Mesenteric fat pad (tissue), 1 donor: Measurements from ENCODE around the gene CTSC. TPM values are rescaled to one million over a fixed set of nuclear protein-coding genes. Genes with fewer than 3 reads are reported as not detected.
"Not testable (repeated sequence)": the region's sequence is repeated elsewhere in the genome, so short reads cannot be mapped to it uniquely, and the experiment has no call there.

Experiments
- DNase-seq: peaks from one replicate; pipeline ENCODE4 v3.0.0-alpha.2; 2020; ENCODE audit warnings: low spot score
- total RNA-seq: library from RNA; stranded (reverse); fragmentation: NEBNext Ultra II Directional; extraction: Animal tissue kit (Norgen Biotek cat#: 25700); gene quantifications from one replicate; pipeline ENCODE4 v1.2.1, GENCODE V29; 2021
- donor health status: DM: yes; HTN: yes; CAD: no.

Gene CTSC
- total RNA-seq, 1 donor from 2014 or later = 265 TPM

DNA sequence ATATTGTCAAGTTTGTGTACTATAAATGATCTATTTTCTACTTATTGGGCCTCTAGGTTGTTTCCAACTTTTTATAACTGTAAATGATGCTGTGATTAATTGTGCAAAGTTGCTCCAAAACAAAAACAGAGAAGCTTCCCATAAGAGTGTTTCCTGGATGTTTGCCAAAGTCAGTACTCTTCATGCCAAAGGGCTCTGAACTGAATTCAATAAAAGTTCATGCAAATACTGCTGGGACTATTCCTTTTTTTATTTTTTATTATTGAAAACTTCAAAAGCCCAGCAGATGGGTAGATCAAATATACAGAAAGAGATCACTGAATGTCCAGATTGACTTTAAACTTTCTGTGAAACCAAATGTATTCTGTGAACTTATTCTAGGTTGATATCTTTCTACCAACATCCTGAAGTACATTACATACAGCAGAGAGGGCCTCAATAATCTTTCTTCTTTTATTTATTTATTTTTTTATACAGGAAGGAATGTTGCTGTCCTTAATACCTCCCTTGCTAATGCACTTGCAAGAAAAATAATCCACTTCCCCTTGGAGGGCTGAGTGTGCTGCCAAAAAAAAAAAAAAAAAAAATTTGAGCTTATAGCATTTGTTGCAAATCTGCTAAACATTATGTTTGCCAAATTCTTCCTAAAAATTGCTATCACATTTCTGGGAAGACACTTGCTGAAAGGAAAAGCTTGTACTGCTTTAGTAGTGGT, 53.0 kb downstream of the CTSC start:
- DNase-seq = no peak

DNA sequence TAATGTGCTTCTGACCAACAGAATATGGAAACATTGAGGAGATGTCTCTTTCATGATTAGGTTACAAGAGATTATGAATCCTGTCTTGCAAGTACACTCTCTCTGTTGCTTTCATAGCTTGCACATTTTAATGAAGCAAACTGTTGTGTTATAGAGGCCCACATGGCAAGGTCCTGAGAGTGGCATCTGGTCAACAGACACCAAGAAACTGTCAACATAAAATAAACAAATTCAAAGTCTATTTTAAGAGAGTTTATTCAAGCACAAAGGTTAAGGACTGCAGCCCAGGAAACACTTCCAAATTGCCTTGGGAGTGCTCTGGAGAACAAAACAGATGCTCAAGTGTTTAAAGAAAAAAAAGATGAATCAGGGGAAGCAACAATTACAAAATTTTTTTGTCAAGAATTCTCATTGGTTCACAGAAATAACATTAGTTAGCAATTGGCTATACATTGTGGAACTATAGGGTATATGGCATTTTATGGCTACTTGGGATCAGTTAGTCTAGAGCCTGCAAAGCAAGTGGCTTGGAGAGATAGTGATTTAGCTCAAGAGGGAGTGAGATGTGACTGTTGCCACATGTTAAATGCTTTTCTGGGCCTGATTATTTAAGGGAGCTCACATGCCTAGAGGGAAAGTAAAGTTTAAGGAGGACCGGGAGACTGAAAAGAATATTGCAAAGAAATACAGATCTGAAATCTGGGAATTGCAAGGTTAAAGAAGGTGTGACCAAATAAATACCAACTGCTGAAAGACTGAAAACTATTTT, 54.6 kb downstream of the CTSC start:
- DNase-seq = no peak

GRCh38 chr11:88281317-88281712, 56.2 kb downstream of the CTSC start:
- DNase-seq = no peak

GRCh38 chr11:88280673-88281316, 56.7 kb downstream of the CTSC start:
- DNase-seq = no peak

GRCh38 chr11:88277349-88277915, 60.1 kb downstream of the CTSC start:
- DNase-seq = no peak

DNA sequence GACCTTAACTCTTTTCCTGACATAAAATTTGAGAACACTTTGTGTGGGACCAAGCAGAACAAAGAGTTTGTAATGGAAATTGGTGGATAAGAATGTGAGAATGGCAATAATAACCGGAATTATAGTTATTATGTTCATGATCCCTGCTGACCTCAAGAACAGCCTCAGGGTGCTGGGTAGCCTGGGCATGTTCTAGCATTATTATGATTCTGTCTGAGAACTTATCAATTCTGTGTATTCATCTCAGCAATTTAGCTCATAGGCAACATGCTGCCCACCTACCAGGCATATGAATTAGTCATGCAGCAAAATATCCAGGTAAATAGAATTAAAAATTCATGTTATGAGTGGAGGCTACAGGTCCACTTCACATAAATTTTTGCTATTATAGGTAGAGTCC, 61.9 kb downstream of the CTSC start:
- DNase-seq = no peak

DNA sequence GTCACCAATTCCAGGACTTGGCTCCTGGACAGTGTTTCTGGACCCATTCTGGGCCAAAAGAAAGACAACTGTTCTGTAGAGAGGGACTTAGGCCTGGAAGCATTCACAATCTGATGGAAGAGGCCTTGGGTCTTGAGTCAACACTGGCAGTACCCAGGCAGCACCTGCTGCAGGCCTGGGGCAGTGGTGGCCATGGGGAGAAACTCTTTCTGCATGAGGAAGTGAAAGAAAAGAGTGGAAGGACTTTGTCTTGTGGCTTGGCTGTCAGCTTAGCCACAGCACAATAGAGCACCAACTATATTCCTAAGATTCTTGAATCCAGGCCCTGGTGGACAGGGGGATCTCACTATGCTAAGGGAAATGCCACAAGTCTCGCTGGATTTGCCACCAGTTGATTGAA, 70.6 kb downstream of the CTSC start:
- no peak for DNase-seq

DNA sequence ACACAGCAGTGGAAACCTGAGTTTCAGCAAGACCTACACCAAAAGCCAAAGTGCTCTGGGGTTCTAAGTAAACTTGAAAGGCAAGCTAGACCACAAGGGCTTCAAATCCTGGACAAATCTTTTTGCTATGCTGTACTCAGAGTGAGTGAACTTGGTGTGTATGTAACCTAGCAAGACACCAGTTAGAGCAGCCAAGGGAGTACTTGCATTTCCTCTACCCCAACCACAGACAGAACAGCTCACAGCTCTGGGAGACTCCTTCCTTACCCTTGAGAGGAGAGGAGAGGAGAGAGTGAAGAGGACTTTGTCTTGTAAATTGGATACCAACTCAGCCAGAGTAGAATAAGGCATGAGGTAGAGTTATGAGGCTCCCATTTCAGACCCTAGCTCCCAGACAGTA, 71.4 kb downstream of the CTSC start:
- DNase-seq = no peak

- DNase-seq = no peak
These were observed 78.1 kb downstream of the CTSC start for GRCh38 chr11:88259431-88259830.

DNA sequence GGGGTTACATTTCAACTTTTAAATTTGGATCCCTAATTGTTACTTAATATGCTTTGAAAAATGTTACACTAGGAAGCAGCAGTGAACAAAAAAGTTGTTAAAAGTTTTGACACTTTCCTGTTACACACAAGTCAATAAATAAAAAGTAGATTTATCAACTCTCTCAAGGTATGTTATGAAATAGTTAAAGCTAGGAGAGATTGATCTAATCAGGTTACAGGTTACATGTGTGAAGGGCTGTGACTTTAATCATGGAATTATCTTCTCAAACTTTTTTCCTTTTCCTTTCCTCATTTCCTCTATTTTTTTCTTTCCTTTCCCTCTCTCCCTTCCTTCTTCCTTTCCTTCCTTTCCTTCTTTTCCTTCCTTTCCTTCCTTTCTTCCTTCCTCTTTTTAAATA, 85.3 kb downstream of the CTSC start:
- DNase-seq = no peak

DNA sequence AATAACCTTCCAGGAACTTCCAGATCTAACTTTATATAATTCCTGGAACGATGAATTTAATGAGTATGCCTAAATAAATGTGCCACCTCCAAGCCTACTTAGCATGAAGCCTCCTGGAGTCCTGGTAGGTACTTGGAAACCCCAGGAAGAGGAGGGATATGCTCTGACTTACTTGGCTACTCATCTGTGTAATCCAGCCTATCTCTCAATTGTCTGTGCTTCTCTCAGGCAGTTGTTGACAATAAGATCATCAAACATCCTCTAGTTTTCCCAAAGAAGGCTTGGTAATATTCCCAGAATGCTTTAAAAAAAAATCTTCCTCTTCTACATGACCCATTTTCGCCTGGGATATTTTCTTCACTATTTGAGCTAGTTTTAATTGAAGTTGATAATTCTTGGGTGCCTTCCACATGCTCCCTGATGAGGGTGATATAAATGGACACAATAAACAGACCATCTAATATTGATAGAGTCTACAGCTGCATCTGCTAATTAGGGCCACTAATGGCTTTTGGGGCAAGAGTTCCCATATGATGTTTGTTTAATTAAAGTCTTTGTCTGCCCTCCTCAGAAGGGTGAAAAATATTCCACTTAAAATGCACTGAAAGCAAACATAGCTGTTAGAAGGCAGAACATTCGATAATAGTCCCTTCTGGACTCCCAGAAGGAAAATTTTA, 86.8 kb downstream of the CTSC start:
- DNase-seq = no peak

- DNase-seq = no peak
These were observed 87.8 kb downstream of the CTSC start for GRCh38 chr11:88249706-88250105.

- no peak for DNase-seq
These were observed 90.8 kb downstream of the CTSC start for GRCh38 chr11:88246696-88247095.

- DNase-seq = not testable (repeated sequence)
These were observed 92.0 kb downstream of the CTSC start for GRCh38 chr11:88245576-88245975.

Other genes with a start within 250 kb of the CTSC start
- 3.5 TPM for gene RAB38, start 162.3 kb downstream of the CTSC start, total RNA-seq